ENCODE results near the gene CX3CR1. TPM values are rescaled to one million over a fixed set of nuclear protein-coding genes. Genes with fewer than 3 reads are reported as not detected.
A peak's percentile ranks its signal among the peaks of the same experiment; 100 is the strongest.

Gene CX3CR1
- total and polyA plus RNA-seq, 2 donors (not counting 1 experiment from before 2014, with no cell fraction given), result 0.16 to 0.27 TPM

DNA sequence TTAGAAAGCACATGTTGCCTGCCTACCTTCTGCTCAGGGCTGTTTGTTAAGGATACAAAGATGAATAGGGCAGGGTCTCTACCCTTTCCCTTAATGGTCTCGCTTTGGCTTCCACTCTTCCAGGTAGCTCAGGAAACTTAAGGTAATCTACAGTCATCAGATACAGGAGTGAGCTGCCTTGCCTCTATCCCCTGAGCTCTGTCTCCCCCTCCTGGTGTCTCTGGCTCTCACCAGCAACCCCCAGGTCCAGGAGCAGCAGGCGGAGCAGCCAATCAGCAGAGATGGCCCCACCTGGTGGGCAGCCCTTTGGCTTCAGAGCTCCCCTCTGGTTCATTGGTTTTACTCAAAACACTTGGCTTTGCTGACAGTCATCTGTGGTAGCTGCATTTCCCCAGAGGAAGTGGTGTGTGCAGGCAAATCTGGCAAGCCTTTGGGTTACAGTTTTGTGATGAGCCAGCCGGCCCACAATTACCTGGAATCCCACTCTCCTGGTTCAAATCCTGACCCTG is 8.5 kb upstream of the CX3CR1 start:
- H3K27me3 Mint-ChIP-seq, result no peaks in the 10 kb centered on the region
- Histone ChIP-seq H3K9me3 (ENCODE audit: control extremely low read depth in 1 of 3, control insufficient read depth in 2 of 3, insufficient read depth in 1 of 3, low read length in 2 of 3) (no peaks in the 10 kb centered on the region), H3K27ac (ENCODE audit: low read length in 2 of 2) (no peak overlapping the region), H3K4me2 (replicated peaks; ENCODE audit: low read depth, low read length, poor library complexity, severe bottlenecking) (peak overlapping the region; percentile 53), H4K20me1 (ENCODE audit: control insufficient read depth, insufficient read depth, low read length, poor library complexity, severe bottlenecking) (no peaks in the 10 kb centered on the region), H3K36me3 (replicated peaks in 1 of 2; ENCODE audit: control extremely low read depth in 1 of 2, control insufficient read depth in 1 of 2, extremely low read depth in 1 of 2, insufficient read depth in 2 of 2, low read length in 1 of 2) (no peaks in the 10 kb centered on the region), H2AFZ (ENCODE audit: insufficient read depth, low read depth, low read length, poor library complexity, severe bottlenecking) (no peak overlapping the region), H3K79me2 (ENCODE audit: control insufficient read depth, insufficient read depth, low read length) (no peaks in the 10 kb centered on the region), H3K9ac (ENCODE audit: low read length) (no peak overlapping the region), H3K27me3 (replicated peaks in 1 of 4; ENCODE audit: control extremely low read depth in 1 of 4, control insufficient read depth in 3 of 4, insufficient read depth in 4 of 4, low read length in 3 of 4) (no peaks in the 10 kb centered on the region), H3K4me3 (ENCODE audit: control extremely low read depth in 1 of 5, extremely low read depth in 1 of 5, insufficient read depth in 1 of 5, low read depth in 2 of 5, low read length in 4 of 5) (no peak overlapping the region), H3K4me1 (ENCODE audit: control insufficient read depth in 2 of 2, insufficient read depth in 2 of 2, low read length in 2 of 2) (peaks cover 13 to 27% of the 10 kb centered on the region in 2 donors)
- H3K4me3 Mint-ChIP-seq, result no peak overlapping the region
- DNase-seq, result peak; percentile 94
- POLR2A ChIA-PET, result interaction anchor here (0.7 to 1.7 kb wide), 6 partner anchors 19 to 181 kb away, joined by 3 to 23 read pairs (median 5); partner anchors contain the start of genes GORASP1 and TTC21A
- peak overlapping the region; percentile 67 for H3K27ac Mint-ChIP-seq
- no peak for TF ChIP-seq EZH2 (IDR thresholded peaks at IDR 0.05; ENCODE audit: borderline replicate concordance, insufficient read depth, low read depth, low read length, poor library complexity, severe bottlenecking)
- TF ChIP-seq, protein P1, sequence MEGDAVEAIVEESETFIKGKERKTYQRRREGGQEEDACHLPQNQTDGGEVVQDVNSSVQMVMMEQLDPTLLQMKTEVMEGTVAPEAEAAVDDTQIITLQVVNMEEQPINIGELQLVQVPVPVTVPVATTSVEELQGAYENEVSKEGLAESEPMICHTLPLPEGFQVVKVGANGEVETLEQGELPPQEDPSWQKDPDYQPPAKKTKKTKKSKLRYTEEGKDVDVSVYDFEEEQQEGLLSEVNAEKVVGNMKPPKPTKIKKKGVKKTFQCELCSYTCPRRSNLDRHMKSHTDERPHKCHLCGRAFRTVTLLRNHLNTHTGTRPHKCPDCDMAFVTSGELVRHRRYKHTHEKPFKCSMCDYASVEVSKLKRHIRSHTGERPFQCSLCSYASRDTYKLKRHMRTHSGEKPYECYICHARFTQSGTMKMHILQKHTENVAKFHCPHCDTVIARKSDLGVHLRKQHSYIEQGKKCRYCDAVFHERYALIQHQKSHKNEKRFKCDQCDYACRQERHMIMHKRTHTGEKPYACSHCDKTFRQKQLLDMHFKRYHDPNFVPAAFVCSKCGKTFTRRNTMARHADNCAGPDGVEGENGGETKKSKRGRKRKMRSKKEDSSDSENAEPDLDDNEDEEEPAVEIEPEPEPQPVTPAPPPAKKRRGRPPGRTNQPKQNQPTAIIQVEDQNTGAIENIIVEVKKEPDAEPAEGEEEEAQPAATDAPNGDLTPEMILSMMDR (IDR thresholded peaks at IDR 0.05), result peak; percentile 96
- 0% methylated on average over 2 of the region's 3 CpGs for WGBS (ENCODE audit: insufficient coverage)
- CTCF ChIA-PET, result interaction anchor here (0.8 to 31.5 kb wide), 62 partner anchors 10 to 792 kb away, joined by 3 to 1573 read pairs (median 6); partner anchors contain the start of genes CX3CR1, EXOG, GORASP1 and RPSA
- no peaks in the 10 kb centered on the region for H3K9me3 Mint-ChIP-seq (ENCODE audit: insufficient read depth)
- peaks cover 39% of the 10 kb centered on the region for H3K4me1 Mint-ChIP-seq
- ATAC-seq (ENCODE audit: low read depth), result peak; percentile 99
- intact Hi-C loops (cut with micrococcal nuclease), result loop anchor here (1.0 to 2.0 kb wide), 10 partner anchors 33 to 767 kb away; partner anchors contain the start of genes SCN11A and SLC25A38

Data from B cell (primary cell).